GM12892 (cell line): Measurements from ENCODE around the gene POLA1.

Source experiments
- POLR2A ChIP-seq: IDR thresholded peaks from 2 replicates; pipeline ENCODE4 v1.6.1; 2011; ENCODE audit warnings: low read depth, low read length, control low read depth
- TAF1 ChIP-seq: IDR thresholded peaks from 2 replicates; pipeline ENCODE4 v1.6.1; 2011; ENCODE audit warnings: low read depth, mild to moderate bottlenecking, control low read depth, low read length, borderline replicate concordance

GRCh38 chrX:24661292-24661691 lies 32.4 kb upstream of the POLA1 start:
- TF ChIP-seq POLR2A (no peak), TAF1 (no peak)
